Sigmoid colon (tissue), 3 donors: ENCODE measurements around the gene LGR6.

Source experiments
- CTCF ChIP-seq, 4 experiments: fragments of 450-650 bp in 3 of 4; fragments of 200-600 bp in 1 of 4; IDR thresholded peaks; one replicate each; pipeline ENCODE4 v1.5.1; 2016 to 2019; ENCODE audit warnings: antibody characterized with exemption in 4 of 4, mild to moderate bottlenecking in 3 of 4, moderate library complexity in 2 of 4
- POLR2A ChIP-seq, 2 donors: fragments of 450-650 bp; IDR thresholded peaks; one replicate each; pipeline ENCODE4 v1.6.1; 2016; ENCODE audit warnings: antibody characterized with exemption in 2 of 2, mild to moderate bottlenecking in 2 of 2, moderate library complexity in 2 of 2

DNA sequence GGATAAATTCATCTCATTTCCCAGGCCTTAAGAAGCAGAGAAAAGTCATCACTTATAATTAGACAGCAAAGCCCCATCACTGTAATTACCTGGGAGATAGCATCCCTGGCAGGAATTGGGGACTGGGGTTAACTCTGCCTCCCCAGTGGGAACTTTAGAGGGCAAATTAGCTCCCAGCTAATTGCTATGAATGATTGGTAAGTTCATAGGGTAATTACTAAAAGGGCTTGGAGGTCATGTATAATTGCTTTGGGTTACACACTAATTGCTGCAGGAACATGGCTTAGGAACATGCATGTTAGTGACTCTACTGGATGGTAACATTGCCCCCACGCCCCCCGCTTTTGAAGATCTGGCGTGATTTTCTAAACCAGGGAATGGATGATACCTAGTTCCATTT lies 83.3 kb downstream of the LGR6 start:
- TF ChIP-seq CTCF (IDR thresholded peaks at IDR 0.05) = no peak
- TF ChIP-seq POLR2A (IDR thresholded peaks at IDR 0.05) = no peak
